NCI-H345 treated with DMSO at 0.1 percent for 48 hours (cell line): ENCODE data around the gene WDSUB1.

Source experiments
- DNase-seq: peaks from one replicate; lab custom pipeline; 2025; ENCODE audit not compliant: unreplicated experiment; lab: John Stamatoyannopoulos, UW

Gene WDSUB1

GRCh38 chr2:159199761-159200465 lies 86.6 kb downstream of the WDSUB1 start:
- DNase-seq: no peak

DNA sequence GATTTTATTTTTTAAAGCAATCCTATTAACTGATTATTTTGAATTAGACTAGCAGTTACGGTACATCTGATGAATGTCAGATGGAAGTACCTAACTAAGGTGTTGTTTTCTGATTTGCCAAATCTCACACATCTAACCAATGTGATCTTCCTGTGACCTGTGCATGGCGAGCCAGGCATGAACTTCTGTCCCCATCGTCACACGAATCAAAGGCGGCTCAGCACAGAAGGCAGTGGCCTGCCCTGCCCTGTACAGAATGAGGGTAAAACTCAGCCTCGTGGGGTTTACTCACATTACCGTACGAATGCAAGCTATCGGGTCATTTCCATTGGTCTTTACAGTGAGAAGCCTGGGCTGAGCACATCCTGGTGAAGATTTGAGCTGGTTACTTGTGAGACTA lies 87.3 kb downstream of the WDSUB1 start:
- DNase-seq: no peak

DNA sequence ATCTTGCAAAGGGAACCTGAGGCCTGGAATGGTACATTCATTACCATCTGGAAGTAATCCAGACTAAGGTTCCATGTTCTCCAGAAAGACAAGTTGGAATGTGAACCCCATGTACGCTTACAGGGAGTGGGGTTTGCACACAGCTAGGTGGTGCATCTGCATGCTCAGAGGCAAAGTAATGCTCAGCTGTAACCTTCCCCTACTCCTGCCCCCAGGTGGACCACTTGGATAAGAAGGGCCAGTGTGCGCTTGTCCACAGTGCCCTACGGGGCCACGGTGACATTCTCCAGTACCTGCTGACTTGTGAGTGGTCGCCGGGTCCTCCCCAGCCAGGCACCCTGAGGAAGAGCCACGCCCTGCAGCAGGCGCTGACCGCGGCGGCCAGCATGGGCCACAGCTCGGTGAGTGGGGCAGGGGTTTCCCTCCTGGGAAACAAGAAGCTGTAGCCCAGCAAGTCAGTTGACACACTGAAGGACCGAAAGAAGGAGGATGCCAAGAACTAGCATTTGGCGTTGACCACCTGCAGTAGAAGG lies 90.0 kb downstream of the WDSUB1 start:
- DNase-seq: no peak

DNA sequence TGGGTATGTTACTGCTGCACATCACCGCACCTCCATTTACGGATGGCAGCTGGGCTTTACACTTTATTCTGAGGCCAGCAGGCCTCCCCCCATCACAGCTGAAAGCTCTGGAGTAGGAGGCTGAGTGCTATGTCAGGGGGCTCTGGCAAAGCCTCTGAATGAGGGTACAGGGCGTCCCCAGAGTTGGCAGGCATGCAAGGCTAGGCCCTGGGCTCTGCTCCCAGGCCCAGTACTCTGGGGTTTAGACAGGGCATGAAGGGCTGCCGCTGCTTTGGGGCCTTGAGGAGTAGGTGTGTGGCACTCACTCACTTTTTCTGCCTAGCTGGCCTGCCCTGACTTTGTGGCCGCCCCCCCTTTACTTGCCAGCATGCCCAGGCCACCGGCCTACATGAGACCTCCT lies 90.8 kb downstream of the WDSUB1 start:
- DNase-seq: no peak

GRCh38 chr2:159194241-159194640 lies 92.3 kb downstream of the WDSUB1 start:
- no peak for DNase-seq

- no peak for DNase-seq
Measured at GRCh38 chr2:159193791-159194190, 92.7 kb downstream of the WDSUB1 start.

GRCh38 chr2:159192371-159192918 lies 94.1 kb downstream of the WDSUB1 start:
- no peak for DNase-seq

- no peak for DNase-seq
Measured at GRCh38 chr2:159188449-159188848, 98.1 kb downstream of the WDSUB1 start.

DNA sequence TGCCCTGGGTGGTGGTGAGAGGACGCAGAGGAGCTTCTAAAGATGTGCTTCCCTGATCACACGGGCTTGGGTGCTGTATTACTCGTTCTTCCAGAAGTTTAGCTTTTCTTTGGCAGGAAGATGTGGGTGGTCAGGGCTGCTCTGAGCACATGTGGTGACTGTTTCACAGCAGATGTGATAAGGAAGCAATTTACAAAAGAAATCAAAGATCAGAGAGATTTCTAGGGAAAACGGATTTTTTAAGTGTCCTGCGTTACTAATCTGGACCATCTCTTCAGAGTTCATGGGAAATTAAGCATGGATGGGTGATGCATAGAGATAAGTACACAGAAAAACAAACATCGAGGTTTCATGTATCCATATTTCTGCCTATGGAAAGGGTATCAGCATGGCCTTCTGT lies 99.4 kb downstream of the WDSUB1 start:
- no peak for DNase-seq

DNA sequence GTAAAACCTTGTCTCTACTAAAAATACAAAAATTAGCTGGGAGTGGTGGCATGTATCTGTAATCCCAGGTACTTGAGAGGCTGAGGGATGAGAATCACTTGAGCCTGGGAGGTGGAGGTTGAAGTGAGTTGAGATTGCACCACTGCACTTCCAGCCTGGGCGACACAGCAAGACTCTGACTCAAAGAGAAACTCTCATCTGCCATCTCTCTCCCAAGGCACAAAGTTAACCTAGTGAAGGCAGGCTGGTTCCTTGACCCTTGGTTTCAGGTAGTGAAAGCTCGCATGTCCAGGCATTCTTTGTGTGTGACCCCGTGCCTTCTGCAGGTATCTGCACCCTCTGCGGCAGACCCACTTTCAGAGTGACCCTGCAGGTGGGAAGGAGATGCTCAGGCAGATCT lies 100.0 kb downstream of the WDSUB1 start:
- DNase-seq: no peak
